SU-DHL-6 (cell line): Measurements from ENCODE around the gene NR5A2.

ENCODE experiments used
- EZH2phosphoT487 ChIP-seq: fragments of 200-600 bp; sonication (generic), shearing (Covaris generic); conservative IDR thresholded peaks from 2 replicates; pipeline ENCODE4 v1.6.1; 2018; ENCODE audit warnings: mild to moderate bottlenecking, antibody characterized with exemption, low read length, moderate library complexity, mixed read lengths
- TF ChIP-seq, protein P1 (sequence below): fragments of 200-600 bp; sonication (generic); IDR thresholded peaks from one replicate; pipeline ENCODE4 v1.5.1; 2017; ENCODE audit warnings: antibody characterized with exemption, mild to moderate bottlenecking, low read length, moderate library complexity; ENCODE audit not compliant: insufficient read depth, poor library complexity, severe bottlenecking

DNA sequence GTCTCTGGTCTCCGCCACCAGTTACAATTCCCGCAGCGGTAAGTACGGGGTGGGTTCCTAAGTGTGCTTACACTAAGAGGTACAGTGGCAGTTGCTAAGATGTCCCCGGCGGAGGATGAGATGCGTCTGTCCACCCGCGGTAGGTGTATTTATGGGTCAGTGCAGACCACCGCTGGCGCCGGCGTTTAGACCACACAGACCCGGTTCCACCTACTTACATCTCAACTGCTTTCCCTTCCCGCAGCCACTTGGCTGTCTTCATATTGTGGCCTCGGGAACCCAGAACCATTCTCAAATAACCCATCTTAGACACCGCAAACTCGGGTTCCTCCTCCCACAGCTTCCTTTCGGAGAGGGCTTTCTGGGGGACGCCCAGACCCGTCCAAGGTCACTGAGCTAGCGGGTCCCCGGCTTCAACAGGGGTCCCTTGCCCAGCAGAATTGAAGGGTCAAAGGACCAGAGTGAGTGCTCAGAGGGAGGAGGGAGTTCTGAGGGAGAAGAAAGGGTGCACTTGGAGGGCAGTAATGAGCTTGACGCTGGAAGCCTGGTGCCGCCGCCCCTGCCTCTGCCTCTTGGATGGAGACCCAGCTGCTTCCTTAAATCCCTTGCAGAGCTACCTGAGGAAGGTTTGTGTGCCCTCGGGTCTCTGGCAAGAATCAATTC is 8.6 kb downstream of the NR5A2 start:
- no peak for TF ChIP-seq EZH2phosphoT487
- TF ChIP-seq, protein P1, sequence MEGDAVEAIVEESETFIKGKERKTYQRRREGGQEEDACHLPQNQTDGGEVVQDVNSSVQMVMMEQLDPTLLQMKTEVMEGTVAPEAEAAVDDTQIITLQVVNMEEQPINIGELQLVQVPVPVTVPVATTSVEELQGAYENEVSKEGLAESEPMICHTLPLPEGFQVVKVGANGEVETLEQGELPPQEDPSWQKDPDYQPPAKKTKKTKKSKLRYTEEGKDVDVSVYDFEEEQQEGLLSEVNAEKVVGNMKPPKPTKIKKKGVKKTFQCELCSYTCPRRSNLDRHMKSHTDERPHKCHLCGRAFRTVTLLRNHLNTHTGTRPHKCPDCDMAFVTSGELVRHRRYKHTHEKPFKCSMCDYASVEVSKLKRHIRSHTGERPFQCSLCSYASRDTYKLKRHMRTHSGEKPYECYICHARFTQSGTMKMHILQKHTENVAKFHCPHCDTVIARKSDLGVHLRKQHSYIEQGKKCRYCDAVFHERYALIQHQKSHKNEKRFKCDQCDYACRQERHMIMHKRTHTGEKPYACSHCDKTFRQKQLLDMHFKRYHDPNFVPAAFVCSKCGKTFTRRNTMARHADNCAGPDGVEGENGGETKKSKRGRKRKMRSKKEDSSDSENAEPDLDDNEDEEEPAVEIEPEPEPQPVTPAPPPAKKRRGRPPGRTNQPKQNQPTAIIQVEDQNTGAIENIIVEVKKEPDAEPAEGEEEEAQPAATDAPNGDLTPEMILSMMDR: no peak
